Measurements from ENCODE around the gene YBX2.

The YBX2 gene

GRCh38 chr17:7311110-7311705 lies 16.8 kb upstream of the YBX2 start:
- H3K9ac ChIP-seq (ENCODE audit: low read length): no peak overlapping the region
- peaks cover 18% of the 10 kb centered on the region for H3K4me1 ChIP-seq (ENCODE audit: control insufficient read depth, insufficient read depth, low read length)
- H3K27ac ChIP-seq (ENCODE audit: low read depth, low read length): no peak overlapping the region
- H3K4me3 ChIP-seq (ENCODE audit: low read depth, low read length): no peak overlapping the region
- H3K27me3 ChIP-seq (ENCODE audit: control insufficient read depth, insufficient read depth, low read length): no peaks in the 10 kb centered on the region
- H3K36me3 ChIP-seq (ENCODE audit: control insufficient read depth, insufficient read depth, low read length): peaks cover 61% of the 10 kb centered on the region
- no peaks in the 10 kb centered on the region for H3K9me3 ChIP-seq (ENCODE audit: control insufficient read depth, insufficient read depth, low read depth, low read length)

GRCh38 chr17:7309628-7310027 lies 15.2 kb upstream of the YBX2 start:
- H3K27ac ChIP-seq (ENCODE audit: low read depth, low read length): no peak overlapping the region
- peaks cover 55% of the 10 kb centered on the region for H3K36me3 ChIP-seq (ENCODE audit: control insufficient read depth, insufficient read depth, low read length)
- H3K4me3 ChIP-seq (ENCODE audit: low read depth, low read length): peak overlapping the region; percentile 98; the same call in 1 of the 2 replicates
- H3K9ac ChIP-seq (ENCODE audit: low read length): no peak overlapping the region
- no peaks in the 10 kb centered on the region for H3K9me3 ChIP-seq (ENCODE audit: control insufficient read depth, insufficient read depth, low read depth, low read length)
- H3K4me1 ChIP-seq (ENCODE audit: control insufficient read depth, insufficient read depth, low read length): peaks cover 12% of the 10 kb centered on the region
- no peaks in the 10 kb centered on the region for H3K27me3 ChIP-seq (ENCODE audit: control insufficient read depth, insufficient read depth, low read length)

- peak overlapping the region; percentile 98 for H3K4me3 ChIP-seq (ENCODE audit: low read depth, low read length)
- no peaks in the 10 kb centered on the region for H3K27me3 ChIP-seq (ENCODE audit: control insufficient read depth, insufficient read depth, low read length)
- H3K4me1 ChIP-seq (ENCODE audit: control insufficient read depth, insufficient read depth, low read length): peaks cover 7% of the 10 kb centered on the region; the same call in 1 of the 2 replicates
- peak overlapping the region; percentile 97 for H3K27ac ChIP-seq (ENCODE audit: low read depth, low read length)
- peaks cover 51% of the 10 kb centered on the region for H3K36me3 ChIP-seq (ENCODE audit: control insufficient read depth, insufficient read depth, low read length)
- peak overlapping the region; percentile 96 for H3K9ac ChIP-seq (ENCODE audit: low read length)
- no peaks in the 10 kb centered on the region for H3K9me3 ChIP-seq (ENCODE audit: control insufficient read depth, insufficient read depth, low read depth, low read length)
Observed at GRCh38 chr17:7308625-7309433, 14.4 kb upstream of the YBX2 start.

GRCh38 chr17:7307686-7308624 lies 13.5 kb upstream of the YBX2 start:
- H3K4me1 ChIP-seq (ENCODE audit: control insufficient read depth, insufficient read depth, low read length): peaks cover 5% of the 10 kb centered on the region; the same call in 1 of the 2 replicates
- H3K36me3 ChIP-seq (ENCODE audit: control insufficient read depth, insufficient read depth, low read length): peaks cover 43% of the 10 kb centered on the region
- H3K9me3 ChIP-seq (ENCODE audit: control insufficient read depth, insufficient read depth, low read depth, low read length): no peaks in the 10 kb centered on the region
- no peaks in the 10 kb centered on the region for H3K27me3 ChIP-seq (ENCODE audit: control insufficient read depth, insufficient read depth, low read length)
- H3K9ac ChIP-seq (ENCODE audit: low read length): peak overlapping the region; percentile 96
- peak overlapping the region; percentile 97 for H3K27ac ChIP-seq (ENCODE audit: low read depth, low read length)
- peak overlapping the region; percentile 98 for H3K4me3 ChIP-seq (ENCODE audit: low read depth, low read length)

GRCh38 chr17:7306911-7307685 lies 12.7 kb upstream of the YBX2 start, which contains the start of gene EIF5A:
TSS of gene EIF5A (plus strand) at chr17:7307628. CDS start at chr17:7309636, 2,008 bp downstream.
- Histone ChIP-seq H3K9me3 (ENCODE audit: control insufficient read depth, insufficient read depth, low read depth, low read length) (no peaks in the 10 kb centered on the region), H3K9ac (ENCODE audit: low read length) (peak within 1 kb of the TSS; percentile 96), H3K4me1 (ENCODE audit: control insufficient read depth, insufficient read depth, low read length) (peaks cover 5% of the 10 kb centered on the region; the same call in 1 of the 2 replicates), H3K36me3 (ENCODE audit: control insufficient read depth, insufficient read depth, low read length) (peaks cover 34% of the 10 kb centered on the region), H3K27me3 (ENCODE audit: control insufficient read depth, insufficient read depth, low read length) (no peaks in the 10 kb centered on the region), H3K27ac (ENCODE audit: low read depth, low read length) (peak within 1 kb of the TSS; percentile 97), H3K4me3 (ENCODE audit: low read depth, low read length) (peak within 1 kb of the TSS; percentile 98)

- Histone ChIP-seq H3K27me3 (ENCODE audit: control insufficient read depth, insufficient read depth, low read length) (0 out of 2 replicates have a peak, but pooled peaks cover 4% of the 10 kb centered on the region), H3K4me1 (ENCODE audit: control insufficient read depth, insufficient read depth, low read length) (peaks cover 2% of the 10 kb centered on the region; the same call in 1 of the 2 replicates), H3K9me3 (ENCODE audit: control insufficient read depth, insufficient read depth, low read depth, low read length) (no peaks in the 10 kb centered on the region), H3K27ac (ENCODE audit: low read depth, low read length) (no peak overlapping the region), H3K4me3 (ENCODE audit: low read depth, low read length) (no peak overlapping the region), H3K9ac (ENCODE audit: low read length) (no peak overlapping the region), H3K36me3 (ENCODE audit: control insufficient read depth, insufficient read depth, low read length) (peaks cover 6% of the 10 kb centered on the region)
Observed at GRCh38 chr17:7304179-7304578, 9.7 kb upstream of the YBX2 start.

GRCh38 chr17:7296189-7296861 lies 1.9 kb upstream of the YBX2 start:
- Histone ChIP-seq H3K27ac (ENCODE audit: low read depth, low read length) (no peak overlapping the region), H3K4me3 (ENCODE audit: low read depth, low read length) (peak overlapping the region; percentile 15), H3K36me3 (ENCODE audit: control insufficient read depth, insufficient read depth, low read length) (no peaks in the 10 kb centered on the region), H3K9me3 (ENCODE audit: control insufficient read depth, insufficient read depth, low read depth, low read length) (no peaks in the 10 kb centered on the region), H3K4me1 (ENCODE audit: control insufficient read depth, insufficient read depth, low read length) (peaks cover 18% of the 10 kb centered on the region), H3K9ac (ENCODE audit: low read length) (no peak overlapping the region), H3K27me3 (ENCODE audit: control insufficient read depth, insufficient read depth, low read length) (peaks cover 29% of the 10 kb centered on the region)

GRCh38 chr17:7295230-7296180 lies 1.1 kb upstream of the YBX2 start:
- Histone ChIP-seq H3K36me3 (ENCODE audit: control insufficient read depth, insufficient read depth, low read length) (0 out of 2 replicates have a peak, but pooled peaks cover 2% of the 10 kb centered on the region), H3K27me3 (ENCODE audit: control insufficient read depth, insufficient read depth, low read length) (peaks cover 29% of the 10 kb centered on the region), H3K27ac (ENCODE audit: low read depth, low read length) (no peak overlapping the region), H3K9me3 (ENCODE audit: control insufficient read depth, insufficient read depth, low read depth, low read length) (no peaks in the 10 kb centered on the region), H3K4me1 (ENCODE audit: control insufficient read depth, insufficient read depth, low read length) (peaks cover 18% of the 10 kb centered on the region), H3K4me3 (ENCODE audit: low read depth, low read length) (peak overlapping the region; percentile 83), H3K9ac (ENCODE audit: low read length) (peak overlapping the region; percentile 51)

All from HUES6 (cell line).